Effector memory CD4-positive, alpha-beta T cell (primary cell): ENCODE data around the gene CNGB1.
A peak's percentile ranks its signal among the peaks of the same experiment; 100 is the strongest.
"Not testable (repeated sequence)": the region's sequence is repeated elsewhere in the genome, so short reads cannot be mapped to it uniquely, and the experiment has no call there.

Source experiments
- DNase-seq, 3 donors: peaks; one replicate each; pipeline ENCODE4 v3.0.0-alpha.2; 2020
- H3K27ac ChIP-seq: 2 replicates; pipeline ENCODE4 v1.7.0; 2013; ENCODE audit warnings: mild to moderate bottlenecking, low read length, moderate library complexity; ENCODE audit not compliant: insufficient read depth, poor library complexity, severe bottlenecking
- H3K27me3 ChIP-seq: replicated peaks from 2 replicates; pipeline ENCODE4 v1.7.0; 2013; ENCODE audit warnings: mild to moderate bottlenecking, low read length; ENCODE audit not compliant: insufficient read depth, control insufficient read depth, poor library complexity, severe bottlenecking
- H3K36me3 ChIP-seq: 2 replicates; pipeline ENCODE4 v1.7.0; 2013; ENCODE audit warnings: mild to moderate bottlenecking, low read length, moderate library complexity; ENCODE audit not compliant: control insufficient read depth, insufficient read depth
- H3K4me1 ChIP-seq: 2 replicates; pipeline ENCODE4 v1.7.0; 2013; ENCODE audit warnings: low read length, mild to moderate bottlenecking; ENCODE audit not compliant: control insufficient read depth, insufficient read depth, poor library complexity, severe bottlenecking
- H3K4me3 ChIP-seq: 2 replicates; pipeline ENCODE4 v1.7.0; 2013; ENCODE audit warnings: low read length, low read depth, mild to moderate bottlenecking; ENCODE audit not compliant: insufficient read depth, poor library complexity, severe bottlenecking
- H3K9me3 ChIP-seq: 2 replicates; pipeline ENCODE4 v1.7.0; 2013; ENCODE audit warnings: mild to moderate bottlenecking, low read length, moderate library complexity; ENCODE audit not compliant: control insufficient read depth

The CNGB1 gene

GRCh38 chr16:57899771-57900661 lies 70.9 kb downstream of the CNGB1 start:
- no peak overlapping the region for H3K4me3 ChIP-seq
- DNase-seq: peak; percentile 44 to 64 (median 48)
- no peaks in the 10 kb centered on the region for H3K36me3 ChIP-seq
- H3K27ac ChIP-seq: no peak overlapping the region
- H3K9me3 ChIP-seq: no peaks in the 10 kb centered on the region
- no peaks in the 10 kb centered on the region for H3K27me3 ChIP-seq
- H3K4me1 ChIP-seq: no peaks in the 10 kb centered on the region

GRCh38 chr16:57898961-57899360 lies 72.0 kb downstream of the CNGB1 start:
- Histone ChIP-seq H3K9me3 (no peaks in the 10 kb centered on the region), H3K4me3 (no peak overlapping the region), H3K27me3 (no peaks in the 10 kb centered on the region), H3K27ac (no peak overlapping the region), H3K4me1 (no peaks in the 10 kb centered on the region), H3K36me3 (no peaks in the 10 kb centered on the region)
- DNase-seq: no peak

GRCh38 chr16:57897996-57898395 lies 72.9 kb downstream of the CNGB1 start:
- Histone ChIP-seq H3K4me1 (no peaks in the 10 kb centered on the region), H3K9me3 (no peaks in the 10 kb centered on the region), H3K4me3 (no peak overlapping the region), H3K36me3 (no peaks in the 10 kb centered on the region), H3K27ac (no peak overlapping the region), H3K27me3 (no peaks in the 10 kb centered on the region)
- no peak for DNase-seq

GRCh38 chr16:57897053-57897784 lies 73.7 kb downstream of the CNGB1 start:
- no peaks in the 10 kb centered on the region for H3K4me1 ChIP-seq
- no peaks in the 10 kb centered on the region for H3K27me3 ChIP-seq
- no peak for DNase-seq
- H3K4me3 ChIP-seq: no peak overlapping the region
- no peaks in the 10 kb centered on the region for H3K36me3 ChIP-seq
- H3K9me3 ChIP-seq: no peaks in the 10 kb centered on the region
- no peak overlapping the region for H3K27ac ChIP-seq

GRCh38 chr16:57895081-57895547 lies 75.8 kb downstream of the CNGB1 start:
- DNase-seq, H3K9me3 ChIP-seq, H3K4me3 ChIP-seq, H3K36me3 ChIP-seq, H3K27me3 ChIP-seq, H3K4me1 ChIP-seq, H3K27ac ChIP-seq: not testable (repeated sequence)

GRCh38 chr16:57894390-57895080 lies 76.4 kb downstream of the CNGB1 start:
- Histone ChIP-seq H3K9me3 (no peaks in the 10 kb centered on the region), H3K4me3 (no peak overlapping the region), H3K36me3 (no peaks in the 10 kb centered on the region), H3K4me1 (no peaks in the 10 kb centered on the region), H3K27me3 (no peaks in the 10 kb centered on the region), H3K27ac (no peak overlapping the region)
- DNase-seq: no peak

- no peak overlapping the region for H3K27ac ChIP-seq
These were observed 77.2 kb downstream of the CNGB1 start for GRCh38 chr16:57893559-57894389.

GRCh38 chr16:57893217-57893558 lies 77.7 kb downstream of the CNGB1 start:
- no peaks in the 10 kb centered on the region for H3K27me3 ChIP-seq
- no peak overlapping the region for H3K4me3 ChIP-seq
- no peak overlapping the region for H3K27ac ChIP-seq
- no peaks in the 10 kb centered on the region for H3K4me1 ChIP-seq
- H3K9me3 ChIP-seq: no peaks in the 10 kb centered on the region
- no peak for DNase-seq
- no peaks in the 10 kb centered on the region for H3K36me3 ChIP-seq

More at GRCh38 chr16:57893559-57894389, 77.2 kb downstream of the CNGB1 start:
- Histone ChIP-seq H3K27me3 (no peaks in the 10 kb centered on the region), H3K4me3 (no peak overlapping the region), H3K36me3 (no peaks in the 10 kb centered on the region), H3K4me1 (no peaks in the 10 kb centered on the region), H3K9me3 (no peaks in the 10 kb centered on the region)
- DNase-seq: no peak

GRCh38 chr16:57892447-57893096 lies 78.4 kb downstream of the CNGB1 start:
- Histone ChIP-seq H3K27ac (no peak overlapping the region), H3K4me1 (no peaks in the 10 kb centered on the region), H3K36me3 (no peaks in the 10 kb centered on the region), H3K9me3 (no peaks in the 10 kb centered on the region), H3K4me3 (no peak overlapping the region), H3K27me3 (no peaks in the 10 kb centered on the region)
- no peak for DNase-seq
